Forelimb muscle (tissue), 1 donor: ENCODE measurements around the gene IPP. TPM values are rescaled to one million over a fixed set of nuclear protein-coding genes. Genes with fewer than 3 reads are reported as not detected.
"Not testable (repeated sequence)": the region's sequence is repeated elsewhere in the genome, so short reads cannot be mapped to it uniquely, and the experiment has no call there.

Experiments used
- DNase-seq: peaks from one replicate; pipeline ENCODE4 v3.0.0-alpha.2; 2013; ENCODE audit warnings: low read depth
- polyA plus RNA-seq: library from polyadenylated mRNA; unstranded; fragments of 120-200 nt; gene quantifications from one replicate; pipeline ENCODE4 v1.2.1, GENCODE V29; 2013; ENCODE audit not compliant: insufficient read length

The IPP gene
- 18.0 TPM for polyA plus RNA-seq

GRCh38 chr1:45750298-45751038, at the start of gene IPP:
TSS of gene IPP (minus strand) at chr1:45750653. CDS start at chr1:45746411, 4,242 bp downstream.
- DNase-seq: peak; percentile 95

DNA sequence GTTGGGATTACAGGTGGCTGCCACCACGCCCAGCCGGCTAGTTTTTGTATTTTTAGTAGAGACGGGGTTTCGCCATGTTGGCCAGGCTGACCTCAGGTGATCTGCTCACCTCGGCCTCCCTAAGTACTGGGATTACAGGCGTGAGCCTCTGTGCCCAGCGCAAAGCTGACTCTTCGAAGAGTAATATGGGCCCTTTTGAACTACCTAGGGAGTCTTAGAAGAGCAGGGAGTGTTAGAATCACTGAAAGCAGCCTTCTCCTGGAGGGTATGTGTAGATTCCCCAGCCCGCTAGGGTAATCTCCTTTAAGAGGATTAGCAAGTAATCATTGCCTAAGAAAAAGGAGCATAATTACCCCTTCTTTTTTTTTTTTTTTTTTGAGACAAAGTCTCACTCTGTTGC, 46.5 kb upstream of the IPP start:
- DNase-seq: no peak

GRCh38 chr1:45796381-45796780, 45.9 kb upstream of the IPP start:
- DNase-seq: no peak

DNA sequence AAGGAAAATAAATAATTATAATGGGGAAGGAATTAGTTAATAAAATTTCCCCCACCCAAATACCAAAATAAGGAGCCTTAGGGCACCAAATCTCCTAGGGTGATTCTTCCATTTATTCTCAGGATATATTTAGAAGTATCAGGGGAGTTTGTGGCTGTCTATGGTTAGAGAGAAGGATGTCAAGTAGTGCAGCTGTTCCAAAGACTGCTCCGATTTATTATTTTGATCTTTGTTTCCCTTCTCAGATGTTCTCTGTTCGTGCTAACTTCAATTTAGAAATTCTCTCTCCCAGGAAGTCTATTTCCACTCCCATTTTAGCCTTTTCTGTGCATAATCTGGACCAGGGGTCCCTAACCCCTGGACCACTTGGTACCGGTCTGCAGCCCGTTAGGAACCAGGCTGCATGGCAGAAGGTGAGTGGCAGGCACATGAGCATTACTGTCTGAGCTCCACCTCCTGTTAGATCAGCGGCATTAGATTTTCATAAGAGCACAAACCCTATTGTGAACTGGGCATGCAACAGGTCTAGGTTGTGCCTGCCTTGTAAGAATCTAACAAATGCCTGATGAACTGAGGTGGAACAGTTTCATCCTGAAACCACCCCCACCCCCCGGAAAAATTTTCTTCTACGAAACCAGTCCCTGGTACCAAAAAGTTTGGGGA, 43.6 kb upstream of the IPP start:
- DNase-seq: no peak

DNA sequence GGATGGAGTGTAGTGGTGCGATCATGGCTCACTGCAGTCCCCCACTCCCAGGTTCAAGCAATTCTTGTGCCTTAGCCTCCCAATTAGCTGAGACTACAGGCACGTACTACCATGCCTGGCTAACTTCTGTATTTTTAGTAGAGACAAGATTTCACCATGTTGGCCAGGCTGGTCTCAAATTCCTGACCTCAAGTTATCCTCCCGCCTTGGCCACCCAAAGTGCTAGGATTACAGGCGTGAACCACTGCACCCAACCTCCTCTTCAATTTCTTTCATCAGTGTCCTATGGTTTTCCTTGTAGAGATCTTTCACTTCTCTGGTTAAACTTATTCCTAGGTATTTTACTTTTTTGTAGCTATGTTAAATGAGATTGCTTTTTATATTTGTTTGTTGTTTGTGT, 42.3 kb upstream of the IPP start:
- no peak for DNase-seq

DNA sequence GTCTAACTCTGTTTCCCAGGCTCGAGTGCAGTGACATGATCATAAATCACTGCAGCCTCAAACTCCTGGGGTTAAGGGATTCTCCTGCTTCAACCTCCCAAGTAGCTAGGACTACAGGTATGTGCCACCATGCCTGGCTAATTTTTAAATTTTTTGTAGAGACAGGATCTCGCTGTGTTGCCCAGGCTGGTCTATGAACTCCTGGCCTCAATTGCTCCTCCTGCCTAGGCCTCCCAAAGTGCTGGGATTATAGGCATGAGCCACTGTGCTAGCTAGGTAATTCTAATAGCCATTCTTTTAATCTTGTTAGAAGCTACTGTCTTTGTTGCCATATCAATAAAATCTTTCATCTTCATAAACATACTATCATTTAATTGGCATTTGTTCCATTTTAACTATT, 39.1 kb upstream of the IPP start:
- DNase-seq: no peak

DNA sequence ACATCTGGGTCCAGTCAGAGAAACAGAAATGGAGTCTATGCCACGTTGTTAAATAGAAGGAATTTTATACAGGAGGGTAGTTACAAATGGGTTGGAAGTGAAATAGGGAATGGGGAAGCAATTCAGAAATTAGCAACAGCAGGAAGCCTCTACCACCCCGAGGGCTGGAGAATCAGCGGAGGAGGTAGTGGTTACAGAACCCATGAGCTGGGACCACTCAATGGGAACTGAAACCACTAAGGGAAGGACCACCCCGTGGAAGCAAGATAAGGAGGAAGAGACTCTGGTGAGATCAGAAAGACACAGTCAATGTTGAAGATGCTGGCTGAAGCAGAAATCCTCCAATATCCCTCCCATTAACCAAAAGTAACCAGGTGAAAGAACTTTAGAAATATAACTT, 37.5 kb upstream of the IPP start:
- no peak for DNase-seq

DNA sequence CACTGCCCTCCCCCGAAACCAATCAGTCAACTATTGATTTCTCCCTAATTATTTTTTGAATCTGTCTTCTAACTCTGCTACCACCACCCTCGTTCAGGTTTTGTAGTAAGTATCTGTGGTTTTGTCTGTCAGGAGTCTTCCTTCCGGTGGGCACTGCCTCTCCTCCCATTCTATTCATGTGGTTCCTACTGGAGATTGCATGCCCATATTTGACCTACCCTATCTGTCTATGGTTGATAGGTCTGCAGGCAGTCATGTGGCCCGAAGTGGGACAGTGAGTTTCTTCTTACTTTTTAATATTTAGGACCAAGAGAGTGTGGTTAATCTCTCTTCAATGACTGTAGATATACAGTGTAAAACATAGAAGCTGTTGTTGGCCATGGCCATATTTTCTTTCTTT, 35.1 kb upstream of the IPP start:
- DNase-seq: no peak

GRCh38 chr1:45775794-45776193, 25.3 kb upstream of the IPP start:
- no peak for DNase-seq

GRCh38 chr1:45772971-45773370, 22.5 kb upstream of the IPP start:
- DNase-seq: no peak

- no peak for DNase-seq
These were observed 18.9 kb upstream of the IPP start for GRCh38 chr1:45769261-45769932.

DNA sequence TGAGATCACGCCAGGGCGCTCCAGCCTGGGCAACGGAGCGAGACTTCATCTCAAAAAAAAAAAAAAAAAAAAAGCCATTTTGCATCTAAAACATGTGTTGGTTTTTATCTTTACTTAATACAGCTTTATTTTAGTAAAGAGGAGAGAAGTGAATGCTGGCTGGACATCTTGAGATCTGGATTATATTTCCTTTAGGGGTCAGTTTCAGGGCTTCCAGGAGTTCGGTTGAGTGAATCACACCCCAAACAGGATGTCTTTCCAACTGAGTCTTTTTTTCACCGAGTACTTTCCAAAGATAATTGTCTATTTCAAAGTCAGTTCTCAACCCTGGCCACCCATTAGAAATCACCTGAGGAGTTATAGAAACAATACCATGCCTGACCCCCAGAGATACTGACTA, 16.6 kb upstream of the IPP start:
- DNase-seq: no peak

DNA sequence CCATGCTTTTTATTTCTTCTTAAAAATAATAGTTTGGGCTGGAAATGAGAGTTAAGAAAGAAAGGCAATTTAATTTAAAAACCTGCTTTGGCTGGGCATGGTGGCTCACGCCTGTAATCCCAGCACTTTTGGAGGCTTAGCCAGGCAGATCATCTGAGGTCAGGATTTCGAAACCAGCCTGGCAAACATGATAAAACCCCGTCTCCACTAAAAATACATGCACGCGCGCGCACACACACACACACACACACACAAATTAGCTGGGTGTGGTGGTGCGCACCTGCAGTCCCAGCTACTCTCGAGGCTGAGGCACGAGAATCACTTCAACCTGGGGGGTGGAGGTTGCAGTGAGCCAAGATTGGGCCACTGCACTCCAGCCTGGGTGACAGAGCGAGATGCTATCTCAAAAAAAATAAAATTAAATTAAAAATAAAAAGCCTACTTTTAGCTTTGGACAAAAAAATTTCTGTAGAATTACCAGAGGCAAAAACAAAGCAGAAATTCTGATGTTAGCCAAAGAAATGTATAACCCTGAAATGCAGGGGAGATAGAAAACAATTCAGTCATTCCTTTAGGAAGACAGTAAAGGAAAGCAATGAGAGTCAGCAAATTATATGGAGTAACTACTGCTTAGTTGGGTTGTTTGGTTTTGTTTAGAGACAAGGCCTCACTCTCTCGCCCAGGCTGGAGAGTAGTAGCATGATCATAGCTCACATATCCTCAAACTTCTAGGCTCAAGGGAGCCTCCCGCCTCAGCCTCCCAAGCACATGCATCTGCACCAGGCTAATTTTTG, 15.7 kb upstream of the IPP start:
- DNase-seq: no peak

DNA sequence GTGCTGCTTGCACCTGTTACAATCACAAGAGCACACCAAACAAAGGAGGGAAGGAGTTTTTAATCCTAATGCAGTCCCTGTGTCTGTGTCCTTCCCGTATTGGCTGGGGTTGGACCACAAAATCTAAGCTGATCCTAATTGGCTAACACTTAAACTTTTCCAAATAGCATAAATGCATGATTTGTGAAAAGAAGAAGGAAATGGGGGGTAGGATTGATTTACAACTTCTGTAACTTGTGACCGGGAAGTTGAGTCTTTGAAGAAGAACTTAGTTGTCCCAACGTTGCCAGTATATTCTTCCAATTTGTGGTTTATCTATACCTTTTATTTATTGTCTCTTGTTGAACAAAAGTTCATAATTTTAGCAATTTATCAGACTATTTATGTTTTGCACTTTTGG, 11.8 kb upstream of the IPP start:
- no peak for DNase-seq

GRCh38 chr1:45755697-45756096, 5.2 kb upstream of the IPP start:
- DNase-seq: no peak

GRCh38 chr1:45753248-45754037, 3.0 kb upstream of the IPP start:
- no peak for DNase-seq

DNA sequence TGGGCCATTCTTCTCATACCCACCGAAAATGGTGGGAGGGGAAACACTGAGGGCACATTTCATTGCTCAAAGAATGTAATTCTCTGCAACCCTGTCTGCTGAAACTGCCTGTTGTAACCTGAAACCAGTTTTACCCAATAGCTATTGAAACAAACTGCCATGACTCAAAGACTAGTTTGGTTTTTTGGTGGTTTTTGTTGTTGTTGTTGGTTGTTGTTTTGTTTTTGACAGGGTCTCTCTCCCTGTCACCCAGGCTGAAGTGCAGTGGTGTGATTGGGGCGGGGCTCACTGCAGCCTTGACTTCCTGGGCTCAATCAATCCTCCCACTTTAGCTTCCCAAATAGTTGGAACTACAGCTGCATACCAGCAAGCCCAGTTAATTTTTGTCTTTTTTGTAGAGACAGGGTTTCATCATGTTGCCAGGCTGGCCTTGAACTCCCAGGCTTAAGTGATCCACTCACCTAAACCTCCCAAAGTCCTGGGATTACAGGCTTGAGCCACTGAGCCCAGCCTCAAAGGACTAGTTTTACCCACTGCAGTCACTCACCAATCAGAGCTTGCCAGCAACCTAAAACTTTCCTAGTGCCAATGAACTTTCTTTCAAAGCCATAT, 2.1 kb upstream of the IPP start:
- DNase-seq: no peak

DNA sequence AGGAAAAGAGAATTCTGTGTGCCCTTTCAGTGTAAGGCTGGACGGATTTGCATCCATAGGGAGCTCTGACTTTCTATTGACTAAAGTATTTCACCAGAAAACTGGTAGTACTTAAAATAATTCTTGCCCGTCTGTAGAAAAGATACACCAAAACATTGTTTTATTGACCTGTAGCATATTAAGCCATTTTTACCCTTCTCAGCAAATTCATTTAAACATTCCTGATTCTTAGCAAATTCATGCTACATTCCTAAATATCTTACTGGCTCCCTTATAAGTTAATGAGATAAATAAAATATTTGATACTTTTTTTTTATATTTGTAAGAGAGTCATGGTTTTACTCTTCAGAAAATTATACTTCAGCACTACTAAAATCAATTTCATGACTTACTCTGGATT, 1.6 kb upstream of the IPP start:
- DNase-seq: no peak

- DNase-seq: not testable (repeated sequence)
These were observed 786 bp upstream of the IPP start for GRCh38 chr1:45751039-45751838.

GRCh38 chr1:45746922-45747321, 3.5 kb downstream of the IPP start:
- DNase-seq: no peak
